HTR-8/SVneo (cell line): ENCODE measurements around the gene PPP1R9A.

ENCODE experiments used
- DNase-seq: peaks from one replicate; pipeline ENCODE4 v3.0.0; 2011; ENCODE audit warnings: low spot score, mixed read lengths; ENCODE audit not compliant: insufficient read length
- FAIRE-seq: peaks from 2 replicates; lab custom pipeline; 2011; peaks lifted over from hg19 to GRCh38; lab: Jason Lieb, UNC

The PPP1R9A gene

DNA sequence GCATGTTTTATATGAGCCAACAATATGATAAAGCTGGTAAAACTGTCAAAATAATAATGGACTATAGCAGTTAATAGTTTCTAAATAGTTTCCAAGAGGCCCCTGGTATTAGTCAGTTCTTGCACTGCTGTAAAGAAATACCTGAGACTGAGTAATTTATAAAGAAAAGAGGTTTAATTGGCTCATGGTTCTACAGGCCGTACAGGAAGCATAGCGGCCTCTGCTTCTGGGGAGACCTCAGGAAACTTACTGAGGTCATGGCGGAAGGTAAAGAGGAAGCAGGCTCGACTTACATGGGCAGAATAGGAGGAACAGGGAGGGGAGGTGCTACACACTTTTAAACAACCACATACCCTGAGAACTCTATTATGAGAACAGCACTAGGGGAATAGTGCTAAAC lies 104.6 kb downstream of the PPP1R9A start:
- no peak for FAIRE-seq
- no peak for DNase-seq

DNA sequence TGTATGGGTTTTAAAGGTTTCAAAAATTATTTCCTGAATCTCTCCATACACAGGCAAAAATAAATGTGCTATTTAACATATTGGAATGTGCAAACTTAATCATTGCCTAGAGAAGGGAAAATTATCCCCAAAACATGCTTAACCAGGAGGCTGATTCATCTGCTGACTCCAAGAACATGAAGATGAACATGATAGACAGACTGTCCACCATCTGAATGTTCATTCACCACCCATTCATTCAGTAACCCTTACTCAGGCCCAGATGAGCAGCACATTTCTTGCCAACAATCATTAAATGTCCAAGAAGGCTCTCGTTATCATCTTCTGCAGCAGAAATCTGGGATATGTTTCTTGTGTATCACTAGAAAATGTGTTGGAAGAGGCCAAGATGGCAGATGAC lies 110.6 kb downstream of the PPP1R9A start:
- FAIRE-seq, result no peak
- no peak for DNase-seq

DNA sequence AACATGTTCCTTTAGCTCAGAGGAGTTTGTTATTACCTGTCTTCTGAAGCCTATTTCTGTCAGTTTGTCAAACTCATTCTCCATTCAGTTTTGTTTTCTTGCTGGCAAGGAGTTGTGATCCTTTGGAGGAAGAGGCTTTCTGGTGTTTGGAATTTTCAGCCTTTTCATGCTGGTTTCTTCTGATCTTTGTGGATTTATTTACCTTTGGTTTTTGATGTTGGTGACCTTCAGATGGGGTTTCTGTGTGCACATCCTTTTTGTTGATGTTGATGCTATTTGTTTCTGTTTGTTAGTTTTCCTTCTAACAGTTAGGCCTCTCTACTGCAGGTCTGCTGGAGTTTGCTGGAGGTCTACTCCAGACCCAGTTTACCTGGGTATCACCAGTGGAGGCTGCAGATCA lies 118.6 kb downstream of the PPP1R9A start:
- FAIRE-seq (no peak), DNase-seq (no peak)

DNA sequence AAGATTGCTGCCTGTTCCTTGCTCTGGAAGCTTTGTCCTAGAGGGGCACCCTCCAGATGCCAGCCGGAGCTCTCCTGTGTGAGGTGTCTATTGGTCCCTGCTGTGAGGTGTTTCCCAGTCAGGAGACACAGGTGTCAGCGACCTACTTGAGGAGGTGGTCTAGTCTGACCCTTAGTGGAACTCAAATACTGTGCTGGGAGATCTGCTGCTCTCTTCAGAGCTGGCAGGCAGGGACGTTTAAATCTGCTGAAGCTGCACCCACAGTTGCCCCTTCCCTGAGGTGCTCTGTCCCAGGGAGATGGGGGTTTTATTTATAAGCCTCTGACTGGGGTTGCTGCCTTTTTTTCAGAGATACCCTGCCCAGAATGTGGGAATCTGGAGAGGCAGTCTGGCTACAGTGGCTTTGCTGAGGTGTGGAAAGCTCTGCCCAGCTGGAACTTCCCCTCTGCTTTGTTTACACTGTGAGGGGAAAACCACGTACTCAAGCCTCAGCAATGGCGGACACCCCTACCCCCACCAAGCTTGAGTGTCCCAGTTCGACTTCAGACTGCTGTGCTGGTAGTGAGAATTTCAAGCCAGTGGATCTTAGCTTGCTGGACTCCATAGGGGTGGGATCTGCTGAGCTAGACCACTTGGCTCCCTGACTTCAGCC lies 119.2 kb downstream of the PPP1R9A start:
- DNase-seq (no peak), FAIRE-seq (no peak)

DNA sequence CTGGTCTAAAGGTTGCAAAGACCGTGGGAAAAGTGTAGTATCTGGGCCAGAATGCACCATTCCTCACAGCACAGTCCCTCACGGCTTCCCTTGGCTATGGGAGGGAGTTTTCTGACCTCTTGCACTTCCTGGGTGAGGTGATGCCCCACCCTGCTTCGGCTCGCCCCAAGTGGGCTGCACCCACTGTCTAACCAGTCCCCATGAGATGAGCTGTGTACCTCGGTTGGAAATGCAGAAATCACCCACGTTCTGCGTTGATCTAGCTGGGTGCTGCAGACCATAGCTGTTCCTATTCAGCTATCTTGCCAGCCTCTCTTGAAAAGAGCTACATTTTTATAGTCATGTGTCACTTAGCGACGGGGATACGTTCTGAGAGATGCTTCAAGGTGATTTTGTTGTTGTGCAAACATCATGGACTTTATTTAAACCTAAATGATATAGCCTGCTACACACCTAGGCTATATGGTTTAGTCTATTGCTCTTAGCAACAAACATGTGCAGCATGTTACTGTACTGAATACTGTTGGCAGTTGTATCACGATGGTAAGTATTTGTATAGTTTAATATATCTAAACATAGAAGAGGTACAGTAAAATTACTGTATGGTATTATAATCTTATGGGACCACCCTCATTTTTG lies 120.0 kb downstream of the PPP1R9A start:
- no peak for DNase-seq
- no peak for FAIRE-seq

DNA sequence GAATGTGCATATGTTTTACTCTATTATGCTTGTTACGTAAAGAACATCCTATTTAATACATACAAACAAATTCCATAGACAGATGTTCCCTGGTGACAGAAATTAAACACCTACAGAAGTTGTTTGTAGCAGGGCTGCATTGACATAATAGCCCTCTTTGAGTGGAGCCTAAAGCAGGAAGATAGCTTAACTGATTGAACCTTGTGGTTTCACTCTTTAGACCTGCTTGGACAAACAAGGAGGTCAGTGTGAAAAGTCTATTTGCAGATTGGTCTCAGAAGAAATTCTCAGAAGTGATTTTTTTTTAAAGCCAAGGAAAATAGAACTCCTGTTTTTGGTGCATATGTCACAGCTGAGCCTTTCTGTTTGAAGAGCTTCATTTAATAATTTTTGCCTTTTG lies 121.3 kb downstream of the PPP1R9A start:
- DNase-seq (no peak), FAIRE-seq (no peak)

DNA sequence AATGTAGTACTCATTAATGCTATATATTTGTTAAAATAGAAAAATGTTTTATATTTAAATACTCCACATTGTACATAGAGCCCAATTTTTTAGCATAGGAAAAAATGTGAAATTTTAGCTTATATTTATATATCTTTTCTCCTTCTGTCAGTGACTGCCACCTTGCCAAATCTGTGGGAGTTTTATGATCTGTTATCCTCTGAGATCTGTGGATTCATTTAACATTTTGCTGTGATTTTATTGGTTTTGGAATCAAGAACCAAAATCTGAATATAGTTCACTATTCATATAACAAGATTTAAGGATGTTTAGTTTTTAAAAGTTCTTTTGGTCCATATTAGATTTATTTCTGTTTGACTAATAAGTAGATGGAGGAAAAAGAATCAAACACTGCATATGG lies 127.9 kb downstream of the PPP1R9A start:
- DNase-seq (no peak), FAIRE-seq (no peak)

DNA sequence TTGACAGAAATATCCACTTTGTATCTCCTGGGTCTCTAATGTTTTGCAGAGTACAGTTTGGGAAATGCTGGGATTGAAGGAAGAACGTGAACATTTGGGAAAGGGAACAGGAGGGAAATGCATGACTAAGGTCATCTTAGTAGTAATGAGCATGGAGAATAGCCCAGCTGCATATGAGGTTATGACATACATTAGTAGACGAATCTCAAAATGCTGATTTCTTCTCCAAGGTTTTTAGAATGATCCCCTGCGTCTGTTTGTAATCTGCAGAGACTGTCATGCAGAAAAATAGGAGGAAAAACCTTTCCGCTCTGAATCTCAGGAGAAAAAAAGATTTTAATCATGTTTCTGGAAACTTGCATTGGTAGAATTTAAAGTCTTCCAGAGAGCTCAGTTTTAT lies 133.6 kb downstream of the PPP1R9A start:
- no peak for DNase-seq
- FAIRE-seq, result no peak

DNA sequence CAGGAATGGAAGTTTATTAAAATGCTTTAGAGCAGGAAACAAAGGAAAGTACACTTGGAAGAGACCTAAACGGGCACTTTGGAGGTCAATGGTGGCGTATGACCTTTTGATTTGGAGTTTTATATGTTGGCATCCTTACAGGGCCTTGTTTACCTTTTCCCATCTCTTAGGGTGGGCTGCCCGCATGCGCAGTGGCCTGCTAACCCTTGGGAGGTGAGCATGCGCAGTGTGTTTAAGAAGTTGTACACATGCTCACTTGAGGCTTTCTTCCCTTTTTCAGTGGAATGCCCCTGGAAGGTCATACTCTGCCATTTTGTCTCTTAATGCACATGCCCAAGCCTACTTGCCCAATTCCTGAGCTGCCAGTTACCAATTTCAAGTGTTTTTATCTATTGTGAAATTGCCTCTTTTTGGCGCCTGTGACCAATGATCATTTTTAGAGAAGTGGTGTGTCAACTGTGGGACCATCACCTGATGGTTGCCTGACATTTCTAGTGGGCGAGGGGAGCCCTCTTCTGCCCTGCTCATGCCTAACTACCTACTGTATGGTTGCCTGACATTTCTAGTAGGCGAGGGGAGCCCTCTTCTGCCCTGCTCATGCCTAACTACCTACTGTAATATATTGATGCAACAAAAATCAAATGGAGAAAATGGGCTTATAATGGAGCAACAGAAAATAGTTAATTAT lies 138.0 kb downstream of the PPP1R9A start:
- no peak for FAIRE-seq
- no peak for DNase-seq

DNA sequence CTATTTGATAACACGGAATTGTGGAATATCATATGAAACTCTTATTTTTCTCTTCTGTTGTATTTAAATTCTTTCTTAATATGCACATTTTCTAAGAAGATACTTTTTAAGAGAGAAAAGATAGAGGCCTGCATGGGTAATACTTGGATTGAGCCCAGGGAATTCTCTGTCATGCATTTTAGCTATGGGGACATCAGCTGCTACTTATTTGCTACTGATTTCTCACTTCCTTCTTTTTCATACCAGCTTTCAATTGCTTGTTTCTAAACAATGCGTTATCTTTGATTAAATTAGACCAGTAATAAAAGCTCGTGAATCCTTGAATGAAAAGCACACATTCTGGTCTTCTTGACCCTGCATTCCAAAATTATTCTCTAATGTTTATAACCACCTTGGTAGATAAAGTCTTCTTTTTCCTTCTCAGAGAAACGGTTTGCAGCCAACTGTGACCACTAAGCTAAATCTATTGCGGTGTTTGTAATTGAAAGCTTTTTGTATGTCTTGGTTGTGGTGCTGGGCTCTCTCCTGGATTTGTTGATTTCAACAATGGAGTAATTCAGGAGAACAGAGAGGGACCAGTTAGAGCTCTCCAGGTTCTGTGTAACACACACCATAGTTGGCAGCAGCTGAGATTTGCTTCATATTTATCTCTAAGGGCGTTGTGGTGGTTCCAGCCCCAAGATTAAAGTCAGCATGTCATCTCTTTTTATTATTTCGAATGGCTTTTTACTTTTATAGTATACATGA lies 139.3 kb downstream of the PPP1R9A start:
- DNase-seq, result no peak
- FAIRE-seq, result no peak

DNA sequence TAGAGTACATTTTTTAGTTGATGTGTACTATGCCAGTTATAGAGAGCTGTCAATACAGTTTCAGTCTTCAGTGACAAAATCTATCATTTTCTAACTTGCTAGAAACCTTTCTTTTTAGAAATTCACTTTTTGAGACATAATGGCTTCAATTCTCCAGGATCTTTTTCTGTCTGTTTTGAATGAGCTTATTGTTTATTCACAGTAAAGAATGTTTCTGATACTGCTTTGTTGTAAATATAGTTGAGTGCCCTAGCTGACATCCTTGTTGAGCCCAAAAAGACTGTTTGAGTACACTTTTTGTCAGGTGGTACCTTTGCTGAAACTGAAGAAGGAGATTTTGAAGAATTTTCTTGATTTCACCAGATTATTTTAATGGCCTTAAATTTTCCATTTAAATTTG lies 139.9 kb downstream of the PPP1R9A start:
- DNase-seq, result no peak
- FAIRE-seq, result no peak

DNA sequence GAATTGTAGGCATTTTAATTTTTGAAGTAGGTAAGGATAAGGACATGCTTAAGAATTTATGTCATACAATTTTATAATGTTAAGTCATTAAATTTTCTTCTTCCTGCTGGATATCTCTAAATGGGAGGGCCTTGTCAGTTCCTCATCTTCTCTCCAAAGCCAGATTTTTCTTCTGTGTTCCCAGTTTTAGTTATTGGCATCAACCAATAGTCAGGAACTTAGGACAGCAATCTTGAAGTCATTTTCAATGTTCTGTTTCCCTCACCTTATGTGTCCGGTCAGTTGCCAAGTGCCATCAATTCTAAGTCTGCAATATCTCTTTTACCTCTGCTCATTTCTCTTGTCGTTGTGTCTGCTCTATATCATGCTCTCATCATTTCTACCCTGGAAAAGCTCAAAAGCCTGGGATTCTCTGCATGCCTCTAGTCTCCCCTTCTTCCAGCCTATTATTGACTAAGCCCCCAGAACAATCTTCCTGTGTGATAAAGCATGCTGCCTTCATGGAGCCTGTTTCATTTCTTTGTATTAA lies 145.2 kb downstream of the PPP1R9A start:
- no peak for DNase-seq
- FAIRE-seq, result no peak

DNA sequence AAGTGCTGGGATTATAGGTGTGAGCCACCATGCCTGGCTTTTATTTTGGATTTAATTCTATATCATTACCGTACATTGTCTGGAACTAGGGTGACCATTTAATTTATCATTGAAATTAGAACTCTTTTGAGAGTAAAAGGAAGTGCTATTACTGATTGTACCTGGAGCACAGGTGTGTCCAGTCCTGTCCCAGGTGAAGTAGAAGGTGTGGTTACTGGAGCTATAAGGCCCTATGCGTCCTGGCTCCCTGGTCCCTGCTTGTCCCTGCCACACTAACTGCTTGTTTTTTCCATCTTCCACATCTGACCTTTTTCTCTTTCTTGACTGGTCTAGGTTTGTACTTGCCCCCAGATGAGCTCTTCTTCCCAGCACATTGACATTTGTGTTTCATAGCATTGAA lies 147.0 kb downstream of the PPP1R9A start:
- FAIRE-seq, result no peak
- DNase-seq, result no peak

DNA sequence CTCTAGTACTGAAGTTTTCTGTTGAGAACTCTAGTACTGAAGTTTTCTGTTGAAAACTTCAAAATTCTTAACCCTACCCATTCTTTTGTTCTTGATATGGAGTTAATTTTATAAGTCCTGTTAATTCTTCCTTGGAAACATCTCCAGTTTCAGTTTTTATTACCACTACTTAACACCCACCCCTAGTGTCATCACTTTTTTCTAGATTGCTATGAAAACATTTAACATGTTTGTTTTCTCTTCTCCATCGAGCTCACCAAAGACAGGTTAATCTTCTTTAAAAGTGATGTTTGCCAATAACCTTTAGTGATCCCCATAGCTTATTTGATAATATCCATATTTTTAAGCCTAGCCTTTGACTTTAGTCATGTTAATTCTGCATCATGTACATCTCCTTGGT lies 147.9 kb downstream of the PPP1R9A start:
- no peak for FAIRE-seq
- DNase-seq, result no peak

DNA sequence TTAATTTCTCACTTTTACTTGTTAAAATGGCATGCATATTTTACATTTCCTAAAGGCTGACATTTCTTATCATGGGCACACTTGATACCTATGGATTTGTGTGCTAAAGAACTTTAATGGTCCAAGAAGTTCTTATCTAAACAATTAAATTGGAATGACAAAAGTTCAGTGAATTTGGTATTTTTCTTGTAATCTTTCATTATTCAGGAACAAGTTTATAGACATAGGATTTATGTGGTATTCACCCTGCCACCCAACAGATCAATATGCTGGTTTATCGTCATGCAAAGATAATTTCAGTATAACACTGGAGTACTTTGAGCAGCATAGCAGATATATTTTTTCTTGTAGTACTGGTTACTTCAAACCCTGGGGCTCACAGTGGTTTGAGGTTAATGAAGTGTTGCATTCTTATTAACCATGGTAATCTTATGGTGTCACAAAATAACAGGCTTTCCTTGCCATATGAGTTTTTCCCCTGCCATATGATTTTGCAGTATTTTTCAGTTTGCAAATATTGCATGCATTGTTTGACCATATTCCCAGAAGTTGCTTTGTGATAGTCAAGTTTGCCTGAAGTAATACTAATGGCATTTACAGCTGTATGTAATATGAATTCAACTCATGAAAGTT lies 148.8 kb downstream of the PPP1R9A start:
- DNase-seq (no peak), FAIRE-seq (no peak)

DNA sequence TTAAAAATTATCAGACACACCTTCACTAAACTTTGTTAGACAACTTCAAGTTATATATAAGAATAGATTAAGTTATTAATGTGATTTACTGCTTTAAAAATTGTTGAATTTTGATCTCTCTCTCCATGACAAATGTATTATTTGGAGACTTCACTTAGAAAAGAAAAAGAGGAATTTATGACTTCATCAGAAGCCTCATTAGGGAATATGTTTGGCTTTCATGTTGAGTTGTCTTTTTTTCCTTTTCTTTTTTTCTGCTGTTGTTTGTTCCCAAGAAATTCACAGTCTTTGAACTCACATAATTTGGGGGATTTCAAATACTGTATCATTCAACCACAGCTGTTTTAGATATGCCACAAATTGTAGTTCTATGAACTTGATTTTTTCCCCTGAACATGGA lies 149.5 kb downstream of the PPP1R9A start:
- FAIRE-seq, result no peak
- no peak for DNase-seq

DNA sequence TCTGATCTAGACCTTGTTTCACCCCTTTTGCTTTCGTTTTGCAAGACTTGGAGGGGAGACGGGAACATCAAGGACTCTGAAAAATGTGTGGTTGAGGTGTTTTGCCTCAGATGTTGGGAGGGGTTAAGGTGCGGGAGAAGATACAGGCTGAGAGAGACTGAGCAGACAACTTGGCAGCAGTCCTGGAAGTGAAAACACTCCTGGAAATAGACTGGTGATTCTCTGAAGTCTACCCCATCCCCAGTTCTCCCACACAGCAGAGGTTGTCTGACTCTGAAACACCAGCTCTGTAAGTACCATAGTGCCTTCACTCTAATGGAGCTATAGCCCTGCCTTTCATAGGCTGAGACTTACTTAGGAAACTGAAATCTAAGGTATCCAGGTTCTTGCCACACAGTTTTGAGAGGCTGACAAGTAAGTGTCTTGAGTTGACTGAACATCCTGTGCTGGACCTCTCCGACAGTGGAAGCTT lies 152.5 kb downstream of the PPP1R9A start:
- DNase-seq (no peak), FAIRE-seq (no peak)

DNA sequence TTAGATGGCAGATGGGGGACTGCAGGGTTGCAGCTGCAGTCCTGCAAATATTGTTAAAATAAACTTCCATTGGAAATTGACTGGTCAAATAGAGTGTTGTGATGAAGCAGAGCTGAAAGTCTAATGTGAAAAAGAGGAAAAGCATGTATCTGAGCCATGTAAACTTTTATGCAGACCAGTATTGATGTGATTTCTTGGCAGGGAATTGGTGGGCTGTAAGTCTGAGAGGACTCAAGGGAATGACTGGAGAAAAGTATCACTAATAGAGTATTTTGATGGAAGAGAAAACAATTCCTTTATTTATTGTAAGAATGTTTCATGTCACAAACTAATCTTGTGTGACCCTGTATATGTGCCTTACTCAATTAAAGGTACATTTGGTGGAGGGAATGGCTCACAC lies 155.5 kb downstream of the PPP1R9A start:
- DNase-seq (no peak), FAIRE-seq (no peak)

DNA sequence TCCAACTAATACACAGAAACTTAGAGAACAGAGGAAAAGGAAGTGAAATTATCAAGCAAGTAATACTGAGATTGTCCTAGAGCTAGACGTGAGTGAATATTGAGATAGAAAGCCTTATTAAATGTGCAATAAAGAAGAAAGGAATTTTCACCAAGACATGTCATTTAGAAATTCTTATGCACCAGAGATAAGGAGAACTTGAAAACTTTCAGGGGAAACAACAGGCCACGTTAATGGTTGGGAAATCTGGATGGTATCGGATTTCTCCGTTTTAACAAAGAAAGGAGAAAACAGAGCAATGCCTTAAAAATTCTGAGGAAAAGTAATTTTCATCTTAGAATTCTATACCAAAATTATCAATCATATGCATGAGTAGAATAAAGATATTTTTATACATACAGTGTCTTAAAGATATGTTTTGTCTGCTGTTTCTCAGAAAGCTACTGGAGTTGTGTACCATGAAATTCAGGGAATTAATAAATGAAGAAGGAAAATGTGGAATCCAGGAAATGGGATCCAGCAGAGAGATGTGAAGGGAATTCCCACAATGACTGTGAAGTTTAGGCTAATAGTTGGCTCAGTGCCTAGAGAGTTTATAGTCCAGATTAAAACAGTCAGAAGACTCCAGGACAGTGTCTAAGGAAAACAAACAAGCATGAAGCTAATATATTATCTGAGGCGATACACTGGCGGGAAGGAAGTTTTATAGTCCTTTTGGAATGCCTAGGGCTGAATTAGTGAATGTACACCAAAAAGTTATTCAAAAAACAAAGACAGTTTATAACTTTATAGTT lies 159.5 kb downstream of the PPP1R9A start:
- FAIRE-seq, result no peak
- DNase-seq, result peak; percentile 1
